Measurements from ENCODE around the gene HES7.

DNA sequence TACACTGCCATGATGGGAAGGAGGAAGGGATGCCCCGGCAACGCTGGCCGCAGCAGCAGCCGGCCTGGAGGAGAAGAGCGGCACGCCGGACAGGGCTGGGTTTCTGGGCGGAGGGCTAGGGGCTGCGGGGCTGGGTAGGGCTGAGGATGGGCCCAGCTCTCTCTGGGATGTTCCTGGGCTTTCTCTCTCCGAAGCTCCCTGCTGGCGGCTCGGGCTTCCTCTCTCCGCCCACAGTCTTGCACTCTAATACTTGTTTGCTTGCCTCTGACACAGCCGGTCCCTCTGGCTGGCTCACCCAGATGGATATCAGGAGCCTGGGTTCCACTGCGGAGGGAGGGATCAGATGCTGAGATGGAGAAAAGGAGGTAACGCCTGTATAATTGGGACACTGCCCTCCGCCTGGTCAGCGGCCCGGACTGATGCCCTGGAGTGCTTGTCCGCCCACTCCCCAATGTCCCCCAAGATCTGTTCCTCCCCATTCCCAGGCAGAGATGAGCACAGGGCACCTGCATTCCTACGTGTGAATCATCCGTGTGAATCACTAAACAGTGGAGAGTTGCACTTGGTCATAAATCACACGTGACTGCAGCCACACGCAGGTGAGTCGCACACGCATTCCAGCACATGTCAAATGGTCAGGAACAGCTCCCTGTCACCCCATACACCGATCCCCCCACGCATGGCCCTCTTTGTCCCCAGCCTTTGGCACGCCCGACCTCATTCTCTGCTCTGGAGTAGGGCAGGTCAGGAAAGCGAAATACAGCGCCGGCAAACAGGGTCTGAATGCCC, 5.7 kb downstream of the HES7 start, which contains the start of gene ALOXE3:
- TF ChIP-seq, protein P1, sequence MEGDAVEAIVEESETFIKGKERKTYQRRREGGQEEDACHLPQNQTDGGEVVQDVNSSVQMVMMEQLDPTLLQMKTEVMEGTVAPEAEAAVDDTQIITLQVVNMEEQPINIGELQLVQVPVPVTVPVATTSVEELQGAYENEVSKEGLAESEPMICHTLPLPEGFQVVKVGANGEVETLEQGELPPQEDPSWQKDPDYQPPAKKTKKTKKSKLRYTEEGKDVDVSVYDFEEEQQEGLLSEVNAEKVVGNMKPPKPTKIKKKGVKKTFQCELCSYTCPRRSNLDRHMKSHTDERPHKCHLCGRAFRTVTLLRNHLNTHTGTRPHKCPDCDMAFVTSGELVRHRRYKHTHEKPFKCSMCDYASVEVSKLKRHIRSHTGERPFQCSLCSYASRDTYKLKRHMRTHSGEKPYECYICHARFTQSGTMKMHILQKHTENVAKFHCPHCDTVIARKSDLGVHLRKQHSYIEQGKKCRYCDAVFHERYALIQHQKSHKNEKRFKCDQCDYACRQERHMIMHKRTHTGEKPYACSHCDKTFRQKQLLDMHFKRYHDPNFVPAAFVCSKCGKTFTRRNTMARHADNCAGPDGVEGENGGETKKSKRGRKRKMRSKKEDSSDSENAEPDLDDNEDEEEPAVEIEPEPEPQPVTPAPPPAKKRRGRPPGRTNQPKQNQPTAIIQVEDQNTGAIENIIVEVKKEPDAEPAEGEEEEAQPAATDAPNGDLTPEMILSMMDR (IDR thresholded peaks at IDR 0.05) = no peak
- TF ChIP-seq POLR2A (IDR thresholded peaks at IDR 0.05) = no peak

Data from lower leg skin (tissue), 3 donors.